Measurements from ENCODE around the gene TAL1.
"Not testable (repeated sequence)": the region's sequence is repeated elsewhere in the genome, so short reads cannot be mapped to it uniquely, and the experiment has no call there.

The TAL1 gene

GRCh38 chr1:47232187-47232874 is at the start of gene TAL1:
Gene TAL1 (minus strand): TSS chr1:47232225. CDS start chr1:47225888, 6,337 bp downstream.
- DNase-seq: no peak

GRCh38 chr1:47280142-47280541 is 48.1 kb upstream of the TAL1 start:
- DNase-seq: no peak

- DNase-seq: no peak
These were observed 44.8 kb upstream of the TAL1 start for GRCh38 chr1:47276850-47277249.

- not testable (repeated sequence) for DNase-seq
These were observed 43.8 kb upstream of the TAL1 start for GRCh38 chr1:47275811-47276210.

GRCh38 chr1:47265529-47265928 is 33.5 kb upstream of the TAL1 start:
- not testable (repeated sequence) for DNase-seq

GRCh38 chr1:47262787-47263413 is 30.9 kb upstream of the TAL1 start:
- no peak for DNase-seq

GRCh38 chr1:47257224-47257623 is 25.2 kb upstream of the TAL1 start:
- DNase-seq: no peak

GRCh38 chr1:47252795-47253194 is 20.8 kb upstream of the TAL1 start:
- no peak for DNase-seq

- DNase-seq: no peak
These were observed 20.3 kb upstream of the TAL1 start for GRCh38 chr1:47252369-47252768.

GRCh38 chr1:47249755-47250154 is 17.7 kb upstream of the TAL1 start:
- no peak for DNase-seq

- DNase-seq: no peak
These were observed 12.4 kb upstream of the TAL1 start for GRCh38 chr1:47244339-47244862.

- no peak for DNase-seq
These were observed 11.9 kb upstream of the TAL1 start for GRCh38 chr1:47243910-47244309.

- no peak for DNase-seq
These were observed 9.4 kb upstream of the TAL1 start for GRCh38 chr1:47241114-47242113.

GRCh38 chr1:47238935-47239592 is 7.0 kb upstream of the TAL1 start:
- no peak for DNase-seq

GRCh38 chr1:47235806-47236205 is 3.8 kb upstream of the TAL1 start:
- DNase-seq: no peak

GRCh38 chr1:47235241-47235681 is 3.2 kb upstream of the TAL1 start:
- DNase-seq: no peak

- no peak for DNase-seq
These were observed 1.2 kb upstream of the TAL1 start for GRCh38 chr1:47233186-47233585.

- no peak for DNase-seq
These were observed 481 bp downstream of the TAL1 start for GRCh38 chr1:47231301-47232186.

- DNase-seq: no peak
These were observed 1.2 kb downstream of the TAL1 start for GRCh38 chr1:47230692-47231300.

- no peak for DNase-seq
These were observed 1.9 kb downstream of the TAL1 start for GRCh38 chr1:47229886-47230691.
